Measurements from ENCODE around the gene PISD. TPM values are rescaled to one million over a fixed set of nuclear protein-coding genes. Genes with fewer than 3 reads are reported as not detected.

Gene PISD
- total RNA-seq, 1 experiment from 2014 or later = 45.9 TPM

DNA sequence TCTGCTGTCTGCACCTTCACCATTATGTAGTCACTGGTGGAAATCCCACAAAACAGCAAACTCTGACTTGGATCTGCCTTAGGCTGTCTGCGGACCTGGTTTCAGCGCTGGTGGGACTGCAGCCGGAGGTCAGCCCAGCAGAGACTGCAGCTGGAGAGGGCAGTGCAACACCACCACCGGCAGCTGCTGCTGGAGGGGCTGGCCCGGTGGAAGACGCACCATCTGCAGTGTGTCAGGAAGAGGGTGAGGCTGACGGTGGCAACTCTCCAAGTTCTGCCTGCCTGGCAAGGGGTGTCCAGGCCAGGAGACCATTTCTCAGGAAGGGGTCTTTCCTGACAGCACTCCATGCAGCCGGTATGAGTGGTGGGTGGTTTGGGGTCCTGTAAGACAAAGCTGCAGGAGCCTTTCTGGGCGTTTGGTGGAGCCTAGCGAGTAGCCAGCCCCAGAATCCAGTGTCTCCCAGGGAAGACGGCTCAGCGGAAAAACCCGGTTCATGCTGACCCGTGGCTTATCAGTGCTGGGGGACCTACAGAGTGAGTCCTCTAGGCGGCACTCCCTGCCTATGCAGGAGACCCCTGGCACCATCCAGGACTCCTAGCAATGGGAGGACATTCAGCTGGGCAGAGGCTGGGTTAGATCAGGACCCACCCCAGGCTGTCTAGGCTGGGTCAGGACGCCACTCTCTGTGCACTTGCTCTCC, 50.8 kb downstream of the PISD start:
- Mint-ChIP-seq H3K36me3 (ENCODE audit: insufficient read depth, unreplicated experiment) (peaks cover 35% of the 10 kb centered on the region), H3K27me3 (ENCODE audit: unreplicated experiment) (no peaks in the 10 kb centered on the region), H3K27ac (ENCODE audit: unreplicated experiment) (no peak overlapping the region), H3K4me1 (ENCODE audit: low read depth, unreplicated experiment) (no peaks in the 10 kb centered on the region), H3K4me3 (ENCODE audit: low read depth, unreplicated experiment) (no peak overlapping the region), H3K9me3 (ENCODE audit: low read depth, unreplicated experiment) (no peaks in the 10 kb centered on the region)
- CTCF ChIA-PET = no interaction called here
- intact Hi-C loops (cut with micrococcal nuclease; ENCODE audit: unreplicated experiment) = no loop called here
- TF ChIP-seq, protein P1, sequence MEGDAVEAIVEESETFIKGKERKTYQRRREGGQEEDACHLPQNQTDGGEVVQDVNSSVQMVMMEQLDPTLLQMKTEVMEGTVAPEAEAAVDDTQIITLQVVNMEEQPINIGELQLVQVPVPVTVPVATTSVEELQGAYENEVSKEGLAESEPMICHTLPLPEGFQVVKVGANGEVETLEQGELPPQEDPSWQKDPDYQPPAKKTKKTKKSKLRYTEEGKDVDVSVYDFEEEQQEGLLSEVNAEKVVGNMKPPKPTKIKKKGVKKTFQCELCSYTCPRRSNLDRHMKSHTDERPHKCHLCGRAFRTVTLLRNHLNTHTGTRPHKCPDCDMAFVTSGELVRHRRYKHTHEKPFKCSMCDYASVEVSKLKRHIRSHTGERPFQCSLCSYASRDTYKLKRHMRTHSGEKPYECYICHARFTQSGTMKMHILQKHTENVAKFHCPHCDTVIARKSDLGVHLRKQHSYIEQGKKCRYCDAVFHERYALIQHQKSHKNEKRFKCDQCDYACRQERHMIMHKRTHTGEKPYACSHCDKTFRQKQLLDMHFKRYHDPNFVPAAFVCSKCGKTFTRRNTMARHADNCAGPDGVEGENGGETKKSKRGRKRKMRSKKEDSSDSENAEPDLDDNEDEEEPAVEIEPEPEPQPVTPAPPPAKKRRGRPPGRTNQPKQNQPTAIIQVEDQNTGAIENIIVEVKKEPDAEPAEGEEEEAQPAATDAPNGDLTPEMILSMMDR (IDR thresholded peaks at IDR 0.05; ENCODE audit: unreplicated experiment) = no peak
- no peak for DNase-seq
- BruUV-seq (replicated peaks) = no TSS peak

DNA sequence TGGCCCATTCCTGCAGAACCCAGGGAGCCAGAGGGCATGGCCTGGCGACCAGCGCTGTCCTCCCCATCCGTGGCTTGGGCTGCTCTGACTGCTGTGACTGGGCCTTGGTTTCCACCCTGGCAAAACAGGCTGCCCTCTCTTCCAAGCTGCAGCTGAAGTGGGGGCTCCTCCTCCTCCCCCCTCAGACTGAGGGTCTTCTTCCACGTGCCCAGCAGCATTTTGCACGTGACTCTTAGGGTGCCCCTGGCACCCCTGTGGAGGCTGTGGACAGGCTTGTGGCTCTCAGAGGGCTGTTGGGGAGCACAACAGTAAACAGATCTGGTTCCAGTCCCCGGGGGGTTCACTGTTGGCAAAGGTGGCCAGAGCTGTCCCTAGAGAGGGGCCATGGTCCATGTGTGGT, 51.4 kb downstream of the PISD start:
- TF ChIP-seq, protein P1 (IDR thresholded peaks at IDR 0.05; ENCODE audit: unreplicated experiment) = no peak
- no peak for DNase-seq
- no peak overlapping the region for H3K27ac Mint-ChIP-seq (ENCODE audit: unreplicated experiment)
- H3K36me3 Mint-ChIP-seq (ENCODE audit: insufficient read depth, unreplicated experiment) = peaks cover 34% of the 10 kb centered on the region
- BruUV-seq (replicated peaks) = no TSS peak
- no peak overlapping the region for H3K4me3 Mint-ChIP-seq (ENCODE audit: low read depth, unreplicated experiment)
- H3K27me3 Mint-ChIP-seq (ENCODE audit: unreplicated experiment) = no peaks in the 10 kb centered on the region
- intact Hi-C loops (cut with micrococcal nuclease; ENCODE audit: unreplicated experiment) = no loop called here
- no peaks in the 10 kb centered on the region for H3K4me1 Mint-ChIP-seq (ENCODE audit: low read depth, unreplicated experiment)
- no peaks in the 10 kb centered on the region for H3K9me3 Mint-ChIP-seq (ENCODE audit: low read depth, unreplicated experiment)
- CTCF ChIA-PET = no interaction called here

DNA sequence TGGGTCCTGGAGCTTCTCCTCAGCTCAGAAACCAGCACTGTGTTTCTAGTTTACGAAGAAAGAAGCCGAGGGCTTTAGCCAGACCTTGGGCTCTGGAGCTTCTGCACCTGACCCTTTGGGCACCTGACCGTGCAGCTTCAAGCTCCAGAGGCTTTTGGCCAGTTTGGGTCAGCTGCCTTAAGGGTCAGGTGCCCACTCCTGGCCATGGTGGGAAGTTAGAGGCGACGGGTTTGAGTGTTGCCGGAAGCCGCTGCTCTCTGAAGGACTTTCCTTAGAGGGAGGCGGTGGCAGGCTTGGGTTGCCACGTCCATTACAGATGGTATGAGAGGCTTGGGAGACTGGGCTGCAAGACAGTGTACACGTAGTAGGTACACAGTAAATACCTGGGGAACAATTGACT, 52.3 kb downstream of the PISD start:
- intact Hi-C loops (cut with micrococcal nuclease; ENCODE audit: unreplicated experiment) = no loop called here
- Mint-ChIP-seq H3K4me1 (ENCODE audit: low read depth, unreplicated experiment) (no peaks in the 10 kb centered on the region), H3K27me3 (ENCODE audit: unreplicated experiment) (no peaks in the 10 kb centered on the region), H3K9me3 (ENCODE audit: low read depth, unreplicated experiment) (no peaks in the 10 kb centered on the region), H3K36me3 (ENCODE audit: insufficient read depth, unreplicated experiment) (peaks cover 29% of the 10 kb centered on the region), H3K27ac (ENCODE audit: unreplicated experiment) (no peak overlapping the region), H3K4me3 (ENCODE audit: low read depth, unreplicated experiment) (no peak overlapping the region)
- TF ChIP-seq, protein P1 (IDR thresholded peaks at IDR 0.05; ENCODE audit: unreplicated experiment) = no peak
- CTCF ChIA-PET = interaction anchor here (0.6 kb wide), 1 partner anchor 175 kb away, joined by 3 read pairs; no protein-coding TSS in a partner anchor
- BruUV-seq (replicated peaks) = no TSS peak
- no peak for DNase-seq

DNA sequence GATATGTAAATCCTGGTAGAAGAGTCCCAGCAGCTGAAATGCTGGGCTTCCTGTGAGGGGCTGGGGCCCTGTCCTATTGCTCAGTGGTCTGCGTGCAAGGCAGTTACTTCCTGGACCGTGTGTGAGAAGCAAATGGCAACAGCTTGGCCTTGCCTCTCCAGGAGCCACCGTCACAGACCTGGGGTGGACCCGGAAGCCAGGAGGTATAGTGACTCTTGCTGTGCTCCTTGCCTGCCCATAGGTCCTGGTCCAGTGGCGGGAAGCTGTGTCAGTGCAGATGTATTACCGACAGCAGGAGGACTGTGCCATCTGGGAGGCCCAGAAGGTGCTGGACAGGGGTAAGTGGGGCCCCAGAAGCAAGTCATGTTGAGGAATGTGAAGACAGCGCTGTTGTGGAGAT, 54.3 kb downstream of the PISD start:
- no TSS peak for BruUV-seq (replicated peaks)
- TF ChIP-seq, protein P1 (IDR thresholded peaks at IDR 0.05; ENCODE audit: unreplicated experiment) = no peak
- H3K9me3 Mint-ChIP-seq (ENCODE audit: low read depth, unreplicated experiment) = no peaks in the 10 kb centered on the region
- no peak overlapping the region for H3K27ac Mint-ChIP-seq (ENCODE audit: unreplicated experiment)
- H3K36me3 Mint-ChIP-seq (ENCODE audit: insufficient read depth, unreplicated experiment) = peaks cover 21% of the 10 kb centered on the region
- no peaks in the 10 kb centered on the region for H3K4me1 Mint-ChIP-seq (ENCODE audit: low read depth, unreplicated experiment)
- CTCF ChIA-PET = interaction anchor here (0.6 kb wide), 1 partner anchor 112 kb away, joined by 4 read pairs; no protein-coding TSS in a partner anchor
- no peaks in the 10 kb centered on the region for H3K27me3 Mint-ChIP-seq (ENCODE audit: unreplicated experiment)
- intact Hi-C loops (cut with micrococcal nuclease; ENCODE audit: unreplicated experiment) = no loop called here
- H3K4me3 Mint-ChIP-seq (ENCODE audit: low read depth, unreplicated experiment) = no peak overlapping the region
- no peak for DNase-seq
